HG02870 (cell line): ENCODE measurements around the gene FLAD1.
A peak's percentile ranks its signal among the peaks of the same experiment; 100 is the strongest.

Experiments used
- ATAC-seq: cut with Tn5 transposase; IDR thresholded peaks from one replicate; pipeline ENCODE4 v1.9.1; 2021; ENCODE audit warnings: mild to moderate bottlenecking, moderate library complexity; ENCODE audit not compliant: unreplicated experiment

The FLAD1 gene

GRCh38 chr1:154951901-154952657 is 31.1 kb upstream of the FLAD1 start:
- ATAC-seq: no peak

DNA sequence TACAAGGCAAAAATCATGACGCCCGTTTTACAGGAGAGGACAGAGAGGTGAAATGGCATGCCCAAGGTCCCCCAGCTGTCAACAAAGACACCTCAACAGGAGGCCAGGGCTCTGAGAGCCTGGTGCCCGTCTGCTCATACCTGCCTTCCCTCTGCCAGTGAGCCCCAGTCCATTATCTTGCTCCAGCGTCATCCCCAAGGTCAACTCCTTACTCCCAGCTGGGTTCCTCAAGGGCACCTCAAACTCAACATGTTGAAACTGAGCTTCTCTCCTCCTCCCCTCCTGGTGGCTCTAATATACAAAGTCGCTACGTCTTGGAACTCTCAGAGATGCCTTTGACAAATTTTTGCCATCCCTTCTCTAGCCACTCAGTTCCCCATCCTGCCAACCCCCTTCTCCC is 30.5 kb upstream of the FLAD1 start:
- ATAC-seq: no peak

- no peak for ATAC-seq
Measured at GRCh38 chr1:154953611-154954038, 29.5 kb upstream of the FLAD1 start.

DNA sequence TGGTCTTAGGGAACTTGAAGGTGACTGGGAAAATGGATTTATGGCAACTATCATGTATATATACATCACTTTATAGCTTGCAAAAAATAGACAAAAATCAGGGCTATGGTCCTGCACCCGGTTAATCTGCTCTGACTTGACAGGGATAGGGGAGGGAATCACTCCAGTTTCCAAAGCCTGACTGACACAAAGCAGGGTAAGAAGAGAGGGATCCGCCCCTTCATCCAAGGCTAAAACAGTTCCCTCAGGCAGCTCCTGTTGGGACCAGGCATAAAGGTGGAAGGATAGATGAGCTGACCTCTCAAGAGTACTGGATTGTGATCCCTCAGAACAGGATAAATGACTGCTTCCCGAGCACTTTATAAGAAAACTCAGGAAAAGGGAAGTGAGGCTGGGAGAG is 28.6 kb upstream of the FLAD1 start:
- ATAC-seq: no peak

GRCh38 chr1:154955039-154955717 is 28.0 kb upstream of the FLAD1 start:
- peak; percentile 39 for ATAC-seq

DNA sequence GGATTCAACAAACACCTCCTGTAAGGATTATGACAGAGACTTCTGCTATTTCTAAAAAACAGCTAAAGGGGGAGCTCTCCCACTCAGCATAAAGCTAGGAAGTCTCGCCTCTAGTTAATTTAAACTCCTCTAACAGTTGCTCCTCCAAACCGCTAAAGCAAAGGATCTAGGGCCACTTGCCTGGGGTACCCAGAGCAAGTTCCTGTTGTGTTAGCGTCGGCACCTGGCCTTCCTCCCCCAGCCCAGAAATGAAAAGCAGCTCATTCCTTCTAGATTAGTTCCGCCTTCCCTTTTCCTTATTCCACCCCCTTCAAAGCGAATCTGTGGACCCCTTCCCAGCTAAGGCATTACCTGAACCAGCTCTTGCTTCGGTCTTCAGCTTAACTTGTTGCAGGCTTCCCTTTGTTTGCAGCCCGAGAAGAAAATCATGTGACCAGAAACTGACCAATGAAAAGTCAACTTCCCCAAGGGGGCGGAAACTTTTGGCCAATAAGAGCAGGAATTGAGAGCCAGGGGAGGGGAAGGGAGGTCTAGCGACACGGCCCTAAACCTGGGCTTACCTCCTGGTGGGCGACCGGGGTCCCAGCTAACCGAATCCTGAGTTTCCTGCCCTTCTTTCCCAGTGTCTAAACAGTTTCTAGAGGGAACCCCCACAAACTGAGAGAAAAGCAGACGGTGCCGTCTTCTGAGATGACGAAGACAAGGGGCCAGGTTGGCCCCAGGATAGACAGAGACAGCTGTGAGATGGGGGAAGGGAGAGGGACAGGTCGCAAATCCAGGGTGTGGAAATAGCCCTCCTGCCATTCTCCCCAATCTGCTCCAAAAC is 27.2 kb upstream of the FLAD1 start, which contains the start of gene PBXIP1:
TSS of gene PBXIP1 (minus strand) at position 382 of the 826 bp plus-strand sequence. CDS start 2,378 bp downstream, outside the sequence.
- peak; percentile 61 for ATAC-seq

DNA sequence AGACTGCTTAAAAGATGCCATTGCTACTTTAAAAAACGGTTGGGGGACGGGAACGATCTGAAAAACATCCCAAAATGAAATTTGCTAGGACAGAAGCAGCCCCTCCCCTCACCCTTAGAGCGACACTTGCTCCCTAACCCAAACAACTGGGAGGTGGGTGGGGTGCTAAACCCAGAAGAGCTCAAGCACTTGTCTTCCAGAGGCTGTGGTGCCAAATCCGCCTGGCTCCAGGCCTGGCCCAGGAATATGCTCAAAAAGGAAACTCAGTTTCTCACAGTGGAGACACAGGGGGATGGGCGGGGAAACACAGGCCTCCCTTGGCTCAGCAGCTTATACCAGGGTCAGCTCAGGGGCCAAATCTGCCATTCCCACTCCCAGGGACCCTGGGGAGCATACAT is 26.6 kb upstream of the FLAD1 start:
- no peak for ATAC-seq

GRCh38 chr1:154957091-154957657 is 26.0 kb upstream of the FLAD1 start:
- no peak for ATAC-seq

- ATAC-seq: no peak
Measured at GRCh38 chr1:154958036-154958435, 25.1 kb upstream of the FLAD1 start.

- no peak for ATAC-seq
Measured at GRCh38 chr1:154958681-154959425, 24.3 kb upstream of the FLAD1 start.

- ATAC-seq: no peak
Measured at GRCh38 chr1:154959426-154959780, 23.7 kb upstream of the FLAD1 start.

GRCh38 chr1:154960446-154961136 is 22.6 kb upstream of the FLAD1 start:
- no peak for ATAC-seq

- ATAC-seq: peak; percentile 65
Measured at GRCh38 chr1:154961207-154962155, 21.7 kb upstream of the FLAD1 start, which contains the start of gene PYGO2. PYGO2 (minus strand) TSS chr1:154961782; CDS start chr1:154961576, 206 bp downstream.

- peak; percentile 6 for ATAC-seq
Measured at GRCh38 chr1:154962156-154962749, 20.9 kb upstream of the FLAD1 start.

GRCh38 chr1:154962795-154963330 is 20.3 kb upstream of the FLAD1 start:
- no peak for ATAC-seq

DNA sequence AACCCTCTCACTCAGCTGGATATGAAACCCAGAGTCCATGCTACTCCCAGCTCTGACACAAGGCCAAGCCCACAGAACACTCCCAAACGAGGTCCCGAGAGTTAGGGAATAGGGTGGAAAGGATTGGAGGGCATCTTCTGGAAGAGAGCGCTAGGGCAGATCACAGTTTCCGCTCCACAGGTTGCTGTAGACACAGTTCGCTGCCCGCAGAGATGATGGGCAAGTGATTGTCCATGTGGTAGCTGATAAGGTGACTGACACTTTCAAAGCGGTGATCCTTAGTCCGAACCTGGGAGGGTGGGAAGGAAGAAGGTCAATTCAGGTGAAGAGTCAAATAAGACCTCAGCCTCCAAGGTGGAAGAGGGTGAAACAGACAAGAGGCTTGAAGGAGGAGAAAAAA is 19.5 kb upstream of the FLAD1 start:
- ATAC-seq: no peak

- ATAC-seq: no peak
Measured at GRCh38 chr1:154964359-154964758, 18.8 kb upstream of the FLAD1 start.

GRCh38 chr1:154966111-154966510 is 17.0 kb upstream of the FLAD1 start:
- ATAC-seq: no peak
